Measurements from ENCODE around the gene MYO16. TPM values are rescaled to one million over a fixed set of nuclear protein-coding genes. Genes with fewer than 3 reads are reported as not detected.

The MYO16 gene
- total and polyA plus RNA-seq, 3 donors from 2014 or later = 3.1 to 4.0 (median 3.4) TPM

DNA sequence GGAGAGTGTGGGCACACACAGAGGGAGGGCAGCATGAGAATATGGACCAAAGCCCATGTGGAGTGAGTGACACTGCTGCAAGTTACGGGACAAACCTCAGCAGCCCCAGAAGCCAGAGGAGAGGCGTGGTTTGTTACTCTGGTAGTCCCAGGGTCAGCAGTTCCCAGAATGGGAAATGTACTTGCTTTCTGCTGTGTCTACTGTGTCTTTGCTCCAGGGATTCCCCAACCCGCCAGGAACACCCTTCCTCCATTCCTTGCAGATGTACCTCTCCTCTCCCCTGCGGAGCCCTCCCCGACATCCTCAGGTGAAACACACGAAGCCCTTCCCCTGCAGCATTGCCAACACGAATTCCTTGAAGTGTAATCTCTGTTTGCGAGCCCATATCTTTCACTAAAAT lies 47.2 kb downstream of the MYO16 start:
- WGBS, 2 donors = 65 to 72% methylated on average over 8 of the region's 8 CpGs
- Histone ChIP-seq H3K9me3 (no peaks in the 10 kb centered on the region), H3K27ac (no peak overlapping the region), H3K36me3 (ENCODE audit: low read depth, missing control alignments) (no peaks in the 10 kb centered on the region), H3K4me1 (no peaks in the 10 kb centered on the region), H3K27me3 (no peaks in the 10 kb centered on the region), H3K4me3 (no peak overlapping the region)
- no peak for DNase-seq
- TF ChIP-seq CTCF (IDR thresholded peaks at IDR 0.05) (no peak), POLR2A (IDR thresholded peaks at IDR 0.05) (no peak)
- intact Hi-C loops (cut with DNase I; ENCODE audit: low total_unique reads) = no loop called here

DNA sequence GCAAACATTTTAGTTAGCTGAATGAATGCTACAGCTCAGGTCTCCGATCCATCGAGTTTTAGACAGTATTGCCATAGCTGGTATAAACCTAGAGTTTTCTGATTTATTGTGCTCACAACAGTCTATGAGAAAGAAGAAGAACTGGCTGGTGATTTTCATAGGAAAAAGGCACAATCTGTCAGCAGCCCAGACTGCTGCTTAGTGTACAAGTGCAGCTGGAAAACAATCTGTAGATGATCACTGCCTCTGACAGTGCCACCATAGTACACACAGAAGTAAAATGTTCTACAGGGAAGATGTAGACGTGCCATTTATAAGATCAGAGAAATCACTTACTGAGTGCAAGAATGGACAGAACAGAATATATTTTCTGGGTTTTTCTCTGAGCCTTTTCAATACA lies 48.4 kb downstream of the MYO16 start:
- Histone ChIP-seq H3K4me1 (no peaks in the 10 kb centered on the region), H3K36me3 (ENCODE audit: low read depth, missing control alignments) (no peaks in the 10 kb centered on the region), H3K9me3 (no peaks in the 10 kb centered on the region), H3K27me3 (no peaks in the 10 kb centered on the region), H3K4me3 (no peak overlapping the region), H3K27ac (no peak overlapping the region)
- intact Hi-C loops (cut with DNase I; ENCODE audit: low total_unique reads) = no loop called here
- DNase-seq = no peak
- 90 to 91% methylated on average over 3 of the region's 3 CpGs for WGBS, 2 donors
- TF ChIP-seq CTCF (IDR thresholded peaks at IDR 0.05) = no peak
- no peak for TF ChIP-seq POLR2A (IDR thresholded peaks at IDR 0.05)

GRCh38 chr13:108680011-108680410 lies 50.6 kb downstream of the MYO16 start:
- Histone ChIP-seq H3K27me3 (no peaks in the 10 kb centered on the region), H3K4me3 (no peak overlapping the region), H3K9me3 (no peaks in the 10 kb centered on the region), H3K4me1 (no peaks in the 10 kb centered on the region), H3K36me3 (ENCODE audit: low read depth, missing control alignments) (no peaks in the 10 kb centered on the region), H3K27ac (no peak overlapping the region)
- DNase-seq = no peak
- WGBS, 2 donors = 5 to 69% methylated on average over 1 of the region's 1 CpG
- intact Hi-C loops (cut with DNase I; ENCODE audit: low total_unique reads) = no loop called here
- TF ChIP-seq CTCF (IDR thresholded peaks at IDR 0.05) (no peak), POLR2A (IDR thresholded peaks at IDR 0.05) (no peak)

GRCh38 chr13:108681986-108682575 lies 52.7 kb downstream of the MYO16 start:
- no peaks in the 10 kb centered on the region for H3K36me3 ChIP-seq (ENCODE audit: low read depth, missing control alignments)
- no peak overlapping the region for H3K4me3 ChIP-seq
- 79 to 87% methylated on average over 8 of the region's 8 CpGs for WGBS, 2 donors
- no peak for TF ChIP-seq CTCF (IDR thresholded peaks at IDR 0.05)
- no peak for TF ChIP-seq POLR2A (IDR thresholded peaks at IDR 0.05)
- no peak for DNase-seq
- no peak overlapping the region for H3K27ac ChIP-seq
- no peaks in the 10 kb centered on the region for H3K9me3 ChIP-seq
- H3K4me1 ChIP-seq = no peaks in the 10 kb centered on the region
- intact Hi-C loops (cut with DNase I; ENCODE audit: low total_unique reads) = no loop called here
- H3K27me3 ChIP-seq = no peaks in the 10 kb centered on the region

DNA sequence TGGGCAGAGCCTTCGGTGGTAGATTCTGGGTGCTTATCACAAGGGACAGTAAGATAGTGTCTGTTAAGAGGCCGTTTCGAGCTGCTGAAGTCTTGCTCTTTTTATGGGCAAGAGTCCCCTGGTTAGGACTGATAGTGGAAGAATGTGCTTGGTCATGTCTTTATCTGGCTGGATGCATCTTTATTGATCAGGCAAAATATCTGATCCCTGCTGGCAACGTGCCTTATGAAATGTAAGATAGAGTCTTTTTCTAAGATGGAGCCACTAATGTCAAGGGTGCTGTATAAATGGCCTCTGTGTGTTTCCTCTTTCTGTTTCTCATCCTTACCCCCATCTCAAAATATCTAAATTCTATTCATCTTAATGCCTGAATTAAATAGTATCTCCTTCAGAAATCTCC lies 53.3 kb downstream of the MYO16 start:
- TF ChIP-seq POLR2A (IDR thresholded peaks at IDR 0.05) = no peak
- no peak for TF ChIP-seq CTCF (IDR thresholded peaks at IDR 0.05)
- no peaks in the 10 kb centered on the region for H3K9me3 ChIP-seq
- H3K27me3 ChIP-seq = no peaks in the 10 kb centered on the region
- no peak overlapping the region for H3K27ac ChIP-seq
- no peaks in the 10 kb centered on the region for H3K4me1 ChIP-seq
- 73 to 80% methylated on average over 4 of the region's 4 CpGs for WGBS, 2 donors
- intact Hi-C loops (cut with DNase I; ENCODE audit: low total_unique reads) = no loop called here
- H3K36me3 ChIP-seq (ENCODE audit: low read depth, missing control alignments) = no peaks in the 10 kb centered on the region
- no peak overlapping the region for H3K4me3 ChIP-seq
- DNase-seq = no peak
